SU-DHL-6 (cell line): Measurements from ENCODE around the gene TMEM221.

Experiments
- H2AFZ ChIP-seq: fragments of 200-600 bp; sonication (generic); 2 replicates; pipeline ENCODE4 v1.6.1; 2014; ENCODE audit warnings: low read depth, mild to moderate bottlenecking, moderate library complexity, mixed read lengths, antibody characterized with exemption, low read length; ENCODE audit not compliant: severe bottlenecking
- H3F3A ChIP-seq: fragments of 200-600 bp; shearing (Covaris generic); 2 replicates; pipeline ENCODE4 v1.6.0; 2016; ENCODE audit warnings: antibody characterized with exemption, mild to moderate bottlenecking; ENCODE audit not compliant: insufficient read depth
- H3K27ac ChIP-seq: fragments of 200-600 bp; sonication (generic); 2 replicates; pipeline ENCODE4 v1.5.1; 2016; ENCODE audit warnings: low read depth, mild to moderate bottlenecking, low read length, moderate library complexity, mixed read lengths
- H3K27me3 ChIP-seq: fragments of 200-600 bp; sonication (generic), shearing (Covaris generic); 2 replicates; pipeline ENCODE4 v1.6.0; 2014; ENCODE audit warnings: mild to moderate bottlenecking, low read length
- H3K36me3 ChIP-seq: fragments of 200-600 bp; sonication (generic); 2 replicates; pipeline ENCODE4 v1.6.1; 2014; ENCODE audit warnings: mild to moderate bottlenecking, low read length, mixed read lengths
- H3K4me2 ChIP-seq: fragments of 300-600, 200-600 bp; shearing (Covaris generic), sonication (generic); 2 replicates; pipeline ENCODE4 v1.6.0; 2014; ENCODE audit warnings: low read length, low read depth, mild to moderate bottlenecking; ENCODE audit not compliant: poor library complexity, severe bottlenecking
- H3K4me3 ChIP-seq: fragments of 200-600 bp; sonication (generic); 2 replicates; pipeline ENCODE4 v1.5.1; 2014; ENCODE audit warnings: antibody characterized with exemption, low read length, mild to moderate bottlenecking, mixed read lengths; ENCODE audit not compliant: insufficient read depth, poor library complexity, severe bottlenecking
- H3K79me2 ChIP-seq: fragments of 200-600 bp; sonication (generic); 2 replicates; pipeline ENCODE4 v1.6.1; 2014; ENCODE audit warnings: mild to moderate bottlenecking, low read length, moderate library complexity; ENCODE audit not compliant: insufficient read depth
- H3K9ac ChIP-seq: fragments of 200-600 bp; sonication (generic); 2 replicates; pipeline ENCODE4 v1.7.0; 2014; ENCODE audit warnings: mild to moderate bottlenecking, low read length
- H3K9me2 ChIP-seq: fragments of 200-600 bp; sonication (generic); replicated peaks from 2 replicates; pipeline ENCODE4 v1.6.1; 2014; ENCODE audit warnings: low read length; ENCODE audit not compliant: insufficient read depth
- H3K9me3 ChIP-seq: fragments of 200-600 bp; sonication (generic); 2 replicates; pipeline ENCODE4 v1.6.1; 2014; ENCODE audit warnings: low read length, mixed read lengths; ENCODE audit not compliant: insufficient read depth
- H4K20me1 ChIP-seq: fragments of 200-600 bp; sonication (generic); 2 replicates; pipeline ENCODE4 v1.6.1; 2014; ENCODE audit warnings: low read depth, mild to moderate bottlenecking, antibody characterized with exemption, low read length, moderate library complexity, mixed read lengths
- EZH2phosphoT487 ChIP-seq: fragments of 200-600 bp; sonication (generic), shearing (Covaris generic); conservative IDR thresholded peaks from 2 replicates; pipeline ENCODE4 v1.6.1; 2018; ENCODE audit warnings: mild to moderate bottlenecking, antibody characterized with exemption, low read length, moderate library complexity, mixed read lengths
- TF ChIP-seq, protein P1 (sequence below): fragments of 200-600 bp; sonication (generic); IDR thresholded peaks from one replicate; pipeline ENCODE4 v1.5.1; 2017; ENCODE audit warnings: antibody characterized with exemption, mild to moderate bottlenecking, low read length, moderate library complexity; ENCODE audit not compliant: insufficient read depth, poor library complexity, severe bottlenecking

The TMEM221 gene

DNA sequence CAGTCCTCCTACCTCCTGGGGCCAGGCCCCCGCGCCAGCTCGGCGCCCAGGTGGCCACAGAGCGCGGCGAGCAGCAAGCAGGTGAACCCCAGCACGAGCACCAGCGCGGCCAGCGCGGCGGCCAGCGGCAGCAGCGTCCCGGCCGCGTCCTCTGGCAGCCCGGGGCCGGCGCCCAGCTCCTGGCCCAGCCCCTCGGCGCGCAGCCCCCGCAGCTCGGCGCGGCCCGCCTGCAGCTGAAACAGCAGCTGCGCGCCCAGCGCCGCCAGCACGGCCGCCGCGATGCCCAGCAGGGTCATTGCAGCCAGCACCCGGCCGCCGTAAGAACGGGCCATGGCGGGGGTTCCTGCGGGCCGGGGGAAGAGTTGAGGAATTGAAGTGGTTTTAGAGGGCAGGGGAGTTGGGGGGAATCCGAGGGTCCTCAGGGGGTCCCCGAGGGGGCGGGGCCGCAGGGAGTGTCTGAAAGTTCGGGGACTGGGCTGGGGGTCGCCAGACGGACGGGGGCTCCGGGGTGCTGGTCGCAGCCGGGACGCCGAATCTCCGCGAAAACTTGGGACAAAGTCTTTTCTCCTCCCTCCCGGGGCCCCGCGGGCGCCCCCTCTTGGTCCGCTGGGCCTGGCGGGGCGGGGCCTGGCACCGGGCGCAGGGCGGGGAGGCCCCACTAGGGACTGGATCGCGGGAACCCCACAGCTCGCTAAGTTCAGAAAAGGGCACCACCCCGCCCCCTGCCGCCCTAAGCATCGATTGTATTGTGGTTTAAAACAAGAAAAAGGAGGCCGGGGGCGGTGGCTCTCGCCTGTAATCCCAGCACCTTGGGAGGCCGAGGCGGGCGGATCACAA lies at the start of gene TMEM221:
TMEM221 (minus strand) TSS at position 538 of the 837 bp plus-strand sequence; CDS start at position 332, 206 bp downstream.
- Histone ChIP-seq H3K9me3 (no peaks in the 10 kb centered on the region), H4K20me1 (no peaks in the 10 kb centered on the region), H3K36me3 (no peaks in the 10 kb centered on the region), H3K27ac (no peak within 1 kb of the TSS), H3K9ac (no peak within 1 kb of the TSS), H3F3A (no peaks in the 10 kb centered on the region), H2AFZ (no peak within 1 kb of the TSS), H3K4me2 (no peak within 1 kb of the TSS), H3K4me3 (no peak within 1 kb of the TSS), H3K79me2 (no peaks in the 10 kb centered on the region), H3K27me3 (no peaks in the 10 kb centered on the region), H3K9me2 (no peaks in the 10 kb centered on the region)
- TF ChIP-seq, protein P1, sequence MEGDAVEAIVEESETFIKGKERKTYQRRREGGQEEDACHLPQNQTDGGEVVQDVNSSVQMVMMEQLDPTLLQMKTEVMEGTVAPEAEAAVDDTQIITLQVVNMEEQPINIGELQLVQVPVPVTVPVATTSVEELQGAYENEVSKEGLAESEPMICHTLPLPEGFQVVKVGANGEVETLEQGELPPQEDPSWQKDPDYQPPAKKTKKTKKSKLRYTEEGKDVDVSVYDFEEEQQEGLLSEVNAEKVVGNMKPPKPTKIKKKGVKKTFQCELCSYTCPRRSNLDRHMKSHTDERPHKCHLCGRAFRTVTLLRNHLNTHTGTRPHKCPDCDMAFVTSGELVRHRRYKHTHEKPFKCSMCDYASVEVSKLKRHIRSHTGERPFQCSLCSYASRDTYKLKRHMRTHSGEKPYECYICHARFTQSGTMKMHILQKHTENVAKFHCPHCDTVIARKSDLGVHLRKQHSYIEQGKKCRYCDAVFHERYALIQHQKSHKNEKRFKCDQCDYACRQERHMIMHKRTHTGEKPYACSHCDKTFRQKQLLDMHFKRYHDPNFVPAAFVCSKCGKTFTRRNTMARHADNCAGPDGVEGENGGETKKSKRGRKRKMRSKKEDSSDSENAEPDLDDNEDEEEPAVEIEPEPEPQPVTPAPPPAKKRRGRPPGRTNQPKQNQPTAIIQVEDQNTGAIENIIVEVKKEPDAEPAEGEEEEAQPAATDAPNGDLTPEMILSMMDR = no peak
- TF ChIP-seq EZH2phosphoT487 = no peak

DNA sequence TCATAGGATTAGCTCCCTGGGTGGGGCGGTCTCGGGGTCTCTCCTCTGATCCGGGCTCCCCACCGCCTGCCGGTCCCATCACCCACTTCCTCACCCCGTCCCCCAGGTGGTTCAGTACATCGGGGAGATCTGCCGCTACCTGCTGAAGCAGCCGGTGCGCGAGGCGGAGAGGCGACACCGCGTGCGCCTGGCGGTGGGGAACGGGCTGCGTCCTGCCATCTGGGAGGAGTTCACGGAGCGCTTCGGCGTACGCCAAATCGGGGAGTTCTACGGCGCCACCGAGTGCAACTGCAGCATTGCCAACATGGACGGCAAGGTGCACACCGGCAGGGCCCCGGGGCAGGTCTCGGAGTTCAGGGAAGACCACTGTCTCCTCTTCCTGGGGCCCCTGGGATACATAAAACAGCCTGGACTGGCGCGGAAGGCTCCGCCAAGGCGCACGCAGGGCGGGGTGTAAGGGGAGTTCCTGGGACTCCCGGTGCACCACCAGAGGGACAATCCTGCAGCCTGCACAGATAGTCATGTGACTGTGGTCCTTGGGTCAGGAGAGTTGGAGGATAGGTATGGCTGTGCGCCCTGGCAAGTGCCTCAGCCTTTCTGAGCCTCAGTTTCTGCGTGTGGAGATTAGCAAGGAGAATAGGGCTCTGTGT lies 48.8 kb upstream of the TMEM221 start:
- Histone ChIP-seq H3K27ac (no peak overlapping the region), H4K20me1 (no peaks in the 10 kb centered on the region), H3K9ac (no peak overlapping the region), H3K4me2 (no peak overlapping the region), H3K27me3 (no peaks in the 10 kb centered on the region), H3K4me3 (no peak overlapping the region), H3K36me3 (no peaks in the 10 kb centered on the region), H3K79me2 (no peaks in the 10 kb centered on the region), H3K9me2 (no peaks in the 10 kb centered on the region), H2AFZ (no peak overlapping the region), H3F3A (no peaks in the 10 kb centered on the region), H3K9me3 (no peaks in the 10 kb centered on the region)
- TF ChIP-seq, protein P1 = no peak
- no peak for TF ChIP-seq EZH2phosphoT487

DNA sequence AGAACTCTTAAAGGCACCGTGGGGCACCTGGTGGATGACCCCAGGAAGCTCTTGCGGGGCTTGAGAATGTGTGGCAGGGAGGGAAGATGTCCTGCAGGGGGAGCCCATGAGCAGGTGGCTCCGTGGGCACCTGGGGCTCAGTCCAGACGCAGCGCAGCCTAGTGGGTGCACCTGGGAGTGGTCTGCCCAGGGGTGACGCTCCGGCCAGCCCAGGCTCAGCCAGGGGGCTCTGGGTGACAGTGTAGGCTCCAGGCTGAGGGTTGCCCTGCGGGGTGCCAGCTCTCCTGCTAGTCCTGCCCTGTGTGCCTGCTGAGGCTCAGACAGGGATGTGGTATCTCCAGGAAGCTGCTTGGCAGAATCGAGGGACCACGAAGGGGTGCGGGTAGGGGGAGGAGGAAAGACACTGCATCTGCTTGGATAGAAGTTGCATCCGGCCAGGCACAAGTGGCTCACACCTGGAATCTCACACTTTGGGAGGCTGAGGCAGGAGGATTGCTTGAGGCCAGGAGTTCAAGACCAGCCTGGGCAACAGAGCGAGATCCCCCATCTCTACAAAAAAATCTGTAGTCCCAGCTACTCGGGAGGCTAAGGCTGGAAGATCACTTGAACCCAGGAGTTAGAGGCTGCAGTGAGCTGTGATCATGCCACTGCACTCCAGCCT lies 48.0 kb upstream of the TMEM221 start:
- no peak overlapping the region for H3K4me2 ChIP-seq
- H3K36me3 ChIP-seq = no peaks in the 10 kb centered on the region
- no peaks in the 10 kb centered on the region for H3K9me2 ChIP-seq
- no peaks in the 10 kb centered on the region for H4K20me1 ChIP-seq
- TF ChIP-seq EZH2phosphoT487 = no peak
- TF ChIP-seq, protein P1 = peak; percentile 98
- no peak overlapping the region for H3K9ac ChIP-seq
- no peak overlapping the region for H2AFZ ChIP-seq
- H3K27ac ChIP-seq = no peak overlapping the region
- no peaks in the 10 kb centered on the region for H3K9me3 ChIP-seq
- H3K4me3 ChIP-seq = no peak overlapping the region
- no peaks in the 10 kb centered on the region for H3F3A ChIP-seq
- no peaks in the 10 kb centered on the region for H3K79me2 ChIP-seq
- H3K27me3 ChIP-seq = no peaks in the 10 kb centered on the region
